Nephron progenitor cell (in vitro differentiated cells): ENCODE measurements around the gene TNIP2.

Experiments
- DNase-seq: peaks from one replicate; pipeline ENCODE4 v3.0.0; 2021
- H3K27ac Mint-ChIP-seq: 2 replicates; pipeline ENCODE4 v1.8.0; 2021; ENCODE audit warnings: mild to moderate bottlenecking, moderate library complexity, mixed read lengths
- H3K27me3 Mint-ChIP-seq: 2 replicates; pipeline ENCODE4 v1.8.0; 2021; ENCODE audit warnings: mild to moderate bottlenecking, low read depth, mixed read lengths; ENCODE audit not compliant: poor library complexity
- H3K36me3 Mint-ChIP-seq: 2 replicates; pipeline ENCODE4 v1.8.0; 2021; ENCODE audit warnings: low read depth, mixed read lengths
- H3K4me1 Mint-ChIP-seq: 2 replicates; pipeline ENCODE4 v1.8.0; 2021; ENCODE audit warnings: mixed read lengths
- H3K4me3 Mint-ChIP-seq: 2 replicates; pipeline ENCODE4 v1.8.0; 2021; ENCODE audit warnings: mild to moderate bottlenecking, moderate library complexity, mixed read lengths
- H3K9me3 Mint-ChIP-seq: 2 replicates; pipeline ENCODE4 v1.8.0; 2021; ENCODE audit warnings: mild to moderate bottlenecking, moderate library complexity, mixed read lengths
- TF ChIP-seq, protein P1 (sequence below): fragments of 200-600 bp; sonication (generic); IDR thresholded peaks from 2 replicates; pipeline ENCODE4 v1.5.0; 2021; ENCODE audit warnings: antibody characterized with exemption

TNIP2 gene

DNA sequence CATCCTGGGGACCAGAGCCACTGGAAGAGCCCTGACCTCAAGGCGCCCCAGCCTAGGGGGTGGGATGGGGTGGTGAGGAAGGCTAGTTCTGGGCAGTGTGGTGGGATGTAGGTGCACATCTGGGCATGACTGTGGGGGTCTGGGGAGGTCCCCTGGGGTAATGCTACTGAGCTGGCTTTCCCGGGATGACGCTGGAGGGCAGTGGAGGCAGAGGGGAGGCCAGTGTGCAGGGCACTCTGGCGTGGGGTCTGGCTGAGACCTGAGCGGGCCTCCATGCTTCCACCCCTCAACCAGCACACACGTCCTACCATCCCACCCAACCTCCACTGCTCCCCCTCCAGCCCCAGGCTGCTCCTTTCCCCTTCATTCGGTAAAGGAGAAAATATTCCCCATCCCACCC, 32.0 kb upstream of the TNIP2 start:
- Mint-ChIP-seq H3K27me3 (peaks cover 7% of the 10 kb centered on the region), H3K36me3 (peaks cover 6% of the 10 kb centered on the region), H3K27ac (no peak overlapping the region), H3K4me3 (no peak overlapping the region), H3K9me3 (peaks cover 16% of the 10 kb centered on the region), H3K4me1 (peaks cover 19% of the 10 kb centered on the region)
- no peak for DNase-seq
- TF ChIP-seq, protein P1, sequence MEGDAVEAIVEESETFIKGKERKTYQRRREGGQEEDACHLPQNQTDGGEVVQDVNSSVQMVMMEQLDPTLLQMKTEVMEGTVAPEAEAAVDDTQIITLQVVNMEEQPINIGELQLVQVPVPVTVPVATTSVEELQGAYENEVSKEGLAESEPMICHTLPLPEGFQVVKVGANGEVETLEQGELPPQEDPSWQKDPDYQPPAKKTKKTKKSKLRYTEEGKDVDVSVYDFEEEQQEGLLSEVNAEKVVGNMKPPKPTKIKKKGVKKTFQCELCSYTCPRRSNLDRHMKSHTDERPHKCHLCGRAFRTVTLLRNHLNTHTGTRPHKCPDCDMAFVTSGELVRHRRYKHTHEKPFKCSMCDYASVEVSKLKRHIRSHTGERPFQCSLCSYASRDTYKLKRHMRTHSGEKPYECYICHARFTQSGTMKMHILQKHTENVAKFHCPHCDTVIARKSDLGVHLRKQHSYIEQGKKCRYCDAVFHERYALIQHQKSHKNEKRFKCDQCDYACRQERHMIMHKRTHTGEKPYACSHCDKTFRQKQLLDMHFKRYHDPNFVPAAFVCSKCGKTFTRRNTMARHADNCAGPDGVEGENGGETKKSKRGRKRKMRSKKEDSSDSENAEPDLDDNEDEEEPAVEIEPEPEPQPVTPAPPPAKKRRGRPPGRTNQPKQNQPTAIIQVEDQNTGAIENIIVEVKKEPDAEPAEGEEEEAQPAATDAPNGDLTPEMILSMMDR = no peak

GRCh38 chr4:2787230-2788100, 31.3 kb upstream of the TNIP2 start:
- H3K27ac Mint-ChIP-seq = no peak overlapping the region
- peaks cover 19% of the 10 kb centered on the region for H3K4me1 Mint-ChIP-seq
- no peak for DNase-seq
- TF ChIP-seq, protein P1 = no peak
- peaks cover 6% of the 10 kb centered on the region for H3K36me3 Mint-ChIP-seq
- H3K4me3 Mint-ChIP-seq = no peak overlapping the region
- peaks cover 11% of the 10 kb centered on the region for H3K27me3 Mint-ChIP-seq
- peaks cover 21% of the 10 kb centered on the region for H3K9me3 Mint-ChIP-seq

DNA sequence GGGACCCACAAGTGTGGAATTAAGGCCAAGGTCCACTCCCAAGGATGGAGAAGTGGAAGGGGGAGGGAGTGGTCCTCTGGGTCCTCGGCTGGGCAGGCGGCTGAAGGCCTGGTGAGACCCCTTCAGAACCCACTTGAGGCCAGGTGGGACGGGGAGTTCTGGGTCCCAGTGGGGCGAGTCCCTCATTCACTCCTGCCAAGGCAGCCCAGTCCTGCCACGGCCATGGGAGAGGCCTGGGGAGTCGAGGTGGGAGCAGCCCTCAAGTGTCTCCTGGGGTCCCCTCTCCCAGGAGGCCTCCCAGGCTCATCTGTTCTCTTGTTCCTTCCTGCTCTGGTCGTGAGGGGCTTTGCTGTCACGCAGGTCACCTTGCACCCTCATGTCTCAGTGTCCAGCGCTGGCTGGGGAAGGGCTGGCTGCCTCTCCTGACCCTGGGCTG, 30.7 kb upstream of the TNIP2 start:
- Mint-ChIP-seq H3K27me3 (peaks cover 14% of the 10 kb centered on the region), H3K36me3 (peaks cover 6% of the 10 kb centered on the region), H3K9me3 (peaks cover 24% of the 10 kb centered on the region), H3K4me3 (no peak overlapping the region), H3K27ac (no peak overlapping the region), H3K4me1 (peaks cover 19% of the 10 kb centered on the region)
- no peak for DNase-seq
- TF ChIP-seq, protein P1 = no peak

DNA sequence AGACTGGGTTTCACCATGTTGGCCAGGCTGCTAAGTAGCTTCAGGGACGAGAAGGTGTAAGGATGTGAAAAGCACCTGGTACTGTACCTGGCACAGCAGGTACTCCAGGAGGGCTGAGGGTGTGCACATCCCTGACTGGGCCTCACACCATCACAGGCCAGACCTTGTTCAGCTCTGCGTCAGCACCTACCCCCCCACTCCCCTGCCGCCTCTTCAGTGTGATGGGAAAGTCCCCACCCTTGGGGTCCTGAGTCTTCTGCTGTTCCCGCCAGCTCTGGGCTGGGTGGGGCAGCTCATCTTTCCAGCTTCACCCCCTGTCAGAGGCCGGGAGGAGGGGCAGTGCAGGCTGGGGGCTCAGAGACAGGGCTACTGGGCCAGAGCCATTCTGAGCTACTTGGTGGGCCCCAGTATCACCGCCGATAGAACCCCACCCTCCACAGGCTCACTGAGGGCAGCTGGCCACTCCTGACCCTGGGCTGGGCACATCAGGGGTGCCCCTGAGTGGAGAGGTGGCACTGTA, 30.1 kb upstream of the TNIP2 start:
- DNase-seq = no peak
- TF ChIP-seq, protein P1 = no peak
- Mint-ChIP-seq H3K27ac (no peak overlapping the region), H3K4me1 (peaks cover 13% of the 10 kb centered on the region), H3K36me3 (peaks cover 6% of the 10 kb centered on the region), H3K4me3 (no peak overlapping the region), H3K27me3 (peaks cover 11% of the 10 kb centered on the region), H3K9me3 (peaks cover 27% of the 10 kb centered on the region)

- Mint-ChIP-seq H3K9me3 (peaks cover 30% of the 10 kb centered on the region), H3K27ac (peak overlapping the region; percentile 79), H3K4me1 (peaks cover 8% of the 10 kb centered on the region), H3K4me3 (no peak overlapping the region), H3K36me3 (peaks cover 6% of the 10 kb centered on the region), H3K27me3 (peaks cover 15% of the 10 kb centered on the region)
- DNase-seq = no peak
- TF ChIP-seq, protein P1 = no peak
These were observed 29.5 kb upstream of the TNIP2 start for GRCh38 chr4:2785613-2786012.
